GM23338 (cell line): Measurements from ENCODE around the gene AAMDC.

ENCODE experiments used
- CTCF ChIP-seq, 2 experiments: fragments of 200-600 bp in 1 of 2; sonication (generic) in 1 of 2; conservative IDR thresholded peaks; 2 replicates each; pipeline versions ENCODE4 v1.5.1 to v1.6.1; 2016 to 2017; ENCODE audit warnings: antibody characterized with exemption in 2 of 2, low read depth in 2 of 2, mild to moderate bottlenecking in 2 of 2, moderate library complexity in 1 of 2
- ETS1 ChIP-seq: IDR thresholded peaks from 2 replicates; pipeline ENCODE4 v1.6.1; 2016; ENCODE audit warnings: antibody characterized with exemption
- EZH2 ChIP-seq: fragments of 200-600 bp; sonication (generic); IDR thresholded peaks from one replicate; pipeline ENCODE4 v1.8.0; 2017; ENCODE audit warnings: antibody characterized with exemption, mild to moderate bottlenecking, low read depth; ENCODE audit not compliant: unreplicated experiment
- EZH2phosphoT487 ChIP-seq: fragments of 200-600 bp; sonication (generic); IDR thresholded peaks from one replicate; pipeline ENCODE4 v1.8.1; 2018; ENCODE audit warnings: antibody characterized with exemption; ENCODE audit not compliant: unreplicated experiment
- NANOG ChIP-seq: IDR thresholded peaks from 2 replicates; pipeline ENCODE4 v1.6.1; 2016; ENCODE audit warnings: antibody characterized with exemption, borderline replicate concordance
- POLR2AphosphoS5 ChIP-seq: IDR thresholded peaks from 2 replicates; pipeline ENCODE4 v1.6.1; 2016; ENCODE audit warnings: antibody characterized with exemption, low read depth

GRCh38 chr11:77806415-77806814 is 14.5 kb upstream of the AAMDC start:
- TF ChIP-seq EZH2phosphoT487 (no peak), CTCF (conservative IDR thresholded peaks at IDR 0.05; ENCODE audit: low read depth in 2 of 2) (no peak), ETS1 (no peak), POLR2AphosphoS5 (no peak), EZH2 (no peak), NANOG (no peak)
